Measurements from ENCODE around the gene SLC6A5.

DNA sequence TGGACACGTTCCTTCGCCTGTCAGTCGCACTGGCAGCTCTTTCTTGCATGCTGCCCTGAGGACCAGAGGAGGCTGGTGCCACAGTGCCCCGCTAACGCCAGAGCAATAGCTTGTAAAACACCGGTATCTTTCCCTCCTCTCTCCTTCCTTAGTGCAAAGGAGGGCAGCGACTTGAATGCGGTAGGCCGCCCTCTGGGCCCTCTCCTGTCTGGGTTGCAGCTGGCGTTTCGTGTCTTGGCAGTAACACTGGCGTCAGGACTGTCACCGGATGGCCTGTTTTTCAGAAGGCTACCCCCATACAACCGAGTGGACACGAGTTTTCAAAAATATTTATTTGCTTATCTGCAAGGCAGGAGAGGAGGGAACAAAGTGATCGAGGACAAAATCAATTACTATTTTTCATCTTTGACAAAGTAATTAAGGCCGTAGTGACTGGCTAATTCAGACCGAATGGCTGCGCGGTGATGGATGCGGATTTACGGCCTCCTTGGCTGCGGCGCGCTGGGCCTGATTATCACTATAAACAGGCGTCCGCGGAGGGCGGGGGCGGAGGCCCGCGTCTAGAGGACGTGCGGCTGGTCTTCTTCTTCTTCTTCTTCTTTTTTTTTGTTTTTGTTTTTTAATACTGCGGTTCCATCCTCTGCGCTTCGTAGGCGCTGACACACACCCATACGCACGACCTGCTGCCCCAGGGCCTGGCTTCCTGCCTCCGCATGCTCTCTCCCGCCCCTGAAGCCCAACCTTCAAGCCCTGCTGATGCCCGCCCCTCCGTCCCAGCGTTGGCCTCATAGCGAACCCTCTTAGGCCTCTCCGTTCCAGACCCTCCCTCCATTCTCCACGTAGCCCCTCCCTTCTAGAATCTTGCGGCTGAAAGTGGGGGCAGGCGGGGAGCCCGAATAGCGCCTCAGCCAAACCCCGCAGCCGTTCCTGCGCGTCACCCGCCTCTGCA, 2.9 kb upstream of the SLC6A5 start:
- TF ChIP-seq, protein P1, sequence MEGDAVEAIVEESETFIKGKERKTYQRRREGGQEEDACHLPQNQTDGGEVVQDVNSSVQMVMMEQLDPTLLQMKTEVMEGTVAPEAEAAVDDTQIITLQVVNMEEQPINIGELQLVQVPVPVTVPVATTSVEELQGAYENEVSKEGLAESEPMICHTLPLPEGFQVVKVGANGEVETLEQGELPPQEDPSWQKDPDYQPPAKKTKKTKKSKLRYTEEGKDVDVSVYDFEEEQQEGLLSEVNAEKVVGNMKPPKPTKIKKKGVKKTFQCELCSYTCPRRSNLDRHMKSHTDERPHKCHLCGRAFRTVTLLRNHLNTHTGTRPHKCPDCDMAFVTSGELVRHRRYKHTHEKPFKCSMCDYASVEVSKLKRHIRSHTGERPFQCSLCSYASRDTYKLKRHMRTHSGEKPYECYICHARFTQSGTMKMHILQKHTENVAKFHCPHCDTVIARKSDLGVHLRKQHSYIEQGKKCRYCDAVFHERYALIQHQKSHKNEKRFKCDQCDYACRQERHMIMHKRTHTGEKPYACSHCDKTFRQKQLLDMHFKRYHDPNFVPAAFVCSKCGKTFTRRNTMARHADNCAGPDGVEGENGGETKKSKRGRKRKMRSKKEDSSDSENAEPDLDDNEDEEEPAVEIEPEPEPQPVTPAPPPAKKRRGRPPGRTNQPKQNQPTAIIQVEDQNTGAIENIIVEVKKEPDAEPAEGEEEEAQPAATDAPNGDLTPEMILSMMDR (IDR thresholded peaks at IDR 0.05) = no peak
- no peak for TF ChIP-seq POLR2AphosphoS5 (IDR thresholded peaks at IDR 0.05; ENCODE audit: insufficient read depth in 1 of 2, low read depth in 1 of 2)

Measured in vagina (tissue), 2 donors.